ENCODE results near the gene ZNF536. TPM values are rescaled to one million over a fixed set of nuclear protein-coding genes. Genes with fewer than 3 reads are reported as not detected.
A peak's percentile ranks its signal among the peaks of the same experiment; 100 is the strongest.

Gene ZNF536
- total RNA-seq, 4 donors from 2014 or later = 0.51 to 1.0 (median 0.77) TPM

DNA sequence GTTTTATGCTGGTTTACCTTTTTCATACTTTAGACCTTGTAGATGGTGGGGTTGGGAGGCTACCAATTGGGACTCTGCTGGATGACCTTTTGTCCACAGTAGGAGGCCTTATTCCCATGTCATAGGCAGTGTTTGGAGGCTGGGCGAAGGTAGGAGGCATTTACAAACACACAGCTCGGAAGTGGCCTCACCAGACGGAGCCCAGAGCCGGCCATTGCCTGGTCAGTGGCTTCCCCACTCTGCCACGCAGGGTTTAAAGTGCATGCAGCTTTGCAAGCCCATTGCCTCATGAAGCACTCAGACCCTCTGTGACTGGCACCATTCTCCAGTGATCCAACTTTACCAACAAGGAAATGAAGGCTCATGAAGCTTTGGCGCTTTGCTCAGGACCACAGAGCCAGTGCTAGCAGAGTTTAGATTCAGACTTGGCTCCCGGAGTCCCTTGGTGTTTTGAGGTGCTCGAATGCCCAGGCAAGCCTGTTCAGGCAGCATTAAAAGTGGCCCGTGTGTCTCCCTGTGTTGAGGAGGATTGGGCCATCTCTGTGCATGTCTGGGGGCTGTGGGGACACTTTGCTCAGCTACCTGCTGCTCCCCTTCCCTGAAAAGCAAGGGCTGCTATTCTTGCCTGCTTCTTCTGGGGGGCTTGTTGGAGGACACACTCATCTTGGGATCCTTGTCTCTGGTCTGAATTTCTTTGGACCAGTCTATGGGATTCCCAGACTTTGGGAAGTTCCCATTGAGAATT, 148.7 kb downstream of the ZNF536 start:
- H3K4me3 ChIP-seq (ENCODE audit: low read depth, poor library complexity, severe bottlenecking) = no peak overlapping the region
- intact Hi-C loops (cut with DNase I; ENCODE audit: low total_unique reads) = no loop called here
- 87 to 92% methylated on average over 9 of the region's 9 CpGs for WGBS, 2 donors
- TF ChIP-seq, protein P1, sequence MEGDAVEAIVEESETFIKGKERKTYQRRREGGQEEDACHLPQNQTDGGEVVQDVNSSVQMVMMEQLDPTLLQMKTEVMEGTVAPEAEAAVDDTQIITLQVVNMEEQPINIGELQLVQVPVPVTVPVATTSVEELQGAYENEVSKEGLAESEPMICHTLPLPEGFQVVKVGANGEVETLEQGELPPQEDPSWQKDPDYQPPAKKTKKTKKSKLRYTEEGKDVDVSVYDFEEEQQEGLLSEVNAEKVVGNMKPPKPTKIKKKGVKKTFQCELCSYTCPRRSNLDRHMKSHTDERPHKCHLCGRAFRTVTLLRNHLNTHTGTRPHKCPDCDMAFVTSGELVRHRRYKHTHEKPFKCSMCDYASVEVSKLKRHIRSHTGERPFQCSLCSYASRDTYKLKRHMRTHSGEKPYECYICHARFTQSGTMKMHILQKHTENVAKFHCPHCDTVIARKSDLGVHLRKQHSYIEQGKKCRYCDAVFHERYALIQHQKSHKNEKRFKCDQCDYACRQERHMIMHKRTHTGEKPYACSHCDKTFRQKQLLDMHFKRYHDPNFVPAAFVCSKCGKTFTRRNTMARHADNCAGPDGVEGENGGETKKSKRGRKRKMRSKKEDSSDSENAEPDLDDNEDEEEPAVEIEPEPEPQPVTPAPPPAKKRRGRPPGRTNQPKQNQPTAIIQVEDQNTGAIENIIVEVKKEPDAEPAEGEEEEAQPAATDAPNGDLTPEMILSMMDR (IDR thresholded peaks at IDR 0.05) = no peak
- TF ChIP-seq POLR2A (IDR thresholded peaks at IDR 0.05) = no peak
- peak in 1 of 2 donors; percentile 42 for DNase-seq (ENCODE audit: low spot score in 2 of 2)

DNA sequence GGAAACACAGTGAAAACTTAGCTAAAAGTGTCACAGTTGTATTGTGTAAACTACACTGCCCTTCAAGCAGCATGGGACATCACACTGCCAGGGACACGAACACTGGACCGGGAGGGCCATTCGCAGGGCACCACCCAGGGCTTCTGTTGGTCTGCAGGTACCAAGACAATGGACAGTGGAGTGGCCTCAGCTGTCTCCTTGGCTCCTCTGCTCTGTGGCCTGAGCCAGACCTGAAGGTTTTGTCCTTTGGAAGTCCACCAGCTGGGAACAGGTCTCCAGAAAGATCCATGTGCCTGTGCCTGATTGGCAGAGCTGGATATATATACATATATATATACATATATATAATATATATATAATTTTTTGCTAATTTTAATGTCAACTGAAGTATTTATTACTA, 149.8 kb downstream of the ZNF536 start:
- TF ChIP-seq POLR2A (IDR thresholded peaks at IDR 0.05) = no peak
- TF ChIP-seq, protein P1 (IDR thresholded peaks at IDR 0.05) = no peak
- 87 to 93% methylated on average over 3 of the region's 3 CpGs for WGBS, 2 donors
- no peak overlapping the region for H3K4me3 ChIP-seq (ENCODE audit: low read depth, poor library complexity, severe bottlenecking)
- peak in 1 of 2 donors; percentile 62 for DNase-seq (ENCODE audit: low spot score in 2 of 2)
- intact Hi-C loops (cut with DNase I; ENCODE audit: low total_unique reads) = no loop called here

GRCh38 chr19:30522341-30522740, 150.2 kb downstream of the ZNF536 start:
- no peak overlapping the region for H3K4me3 ChIP-seq (ENCODE audit: low read depth, poor library complexity, severe bottlenecking)
- no peak for DNase-seq (ENCODE audit: low spot score in 2 of 2)
- TF ChIP-seq, protein P1 (IDR thresholded peaks at IDR 0.05) = no peak
- TF ChIP-seq POLR2A (IDR thresholded peaks at IDR 0.05) = no peak
- intact Hi-C loops (cut with DNase I; ENCODE audit: low total_unique reads) = no loop called here
- WGBS, 2 donors = 25 to 31% methylated on average over 4 of the region's 4 CpGs

GRCh38 chr19:30523791-30524190, 151.6 kb downstream of the ZNF536 start:
- H3K4me3 ChIP-seq (ENCODE audit: low read depth, poor library complexity, severe bottlenecking) = no peak overlapping the region
- TF ChIP-seq, protein P1 (IDR thresholded peaks at IDR 0.05) = no peak
- no peak for TF ChIP-seq POLR2A (IDR thresholded peaks at IDR 0.05)
- DNase-seq (ENCODE audit: low spot score in 2 of 2) = peak in 1 of 2 donors; percentile 58
- 79 to 84% methylated on average over 10 of the region's 10 CpGs for WGBS, 2 donors
- intact Hi-C loops (cut with DNase I; ENCODE audit: low total_unique reads) = no loop called here

DNA sequence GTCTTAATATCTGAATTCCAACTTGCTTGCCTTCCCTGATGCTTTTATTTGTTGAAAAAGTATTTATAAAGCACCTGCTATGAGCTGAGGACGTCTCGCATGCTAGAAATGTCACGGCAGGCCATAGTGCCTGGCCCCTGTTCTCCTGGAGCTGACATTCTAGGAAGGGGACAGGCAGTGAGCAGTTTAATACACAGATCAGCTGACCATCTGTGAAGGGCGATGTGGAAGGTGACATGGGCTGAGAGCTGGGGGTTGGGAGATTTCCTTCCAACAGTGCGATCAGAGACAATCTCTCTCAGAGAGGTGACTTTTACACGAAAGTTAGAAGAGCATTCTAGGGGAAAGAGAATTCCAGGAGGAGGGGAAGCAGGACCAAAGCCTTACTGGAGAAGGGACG, 153.2 kb downstream of the ZNF536 start:
- 82 to 83% methylated on average over 7 of the region's 7 CpGs for WGBS, 2 donors
- no peak overlapping the region for H3K4me3 ChIP-seq (ENCODE audit: low read depth, poor library complexity, severe bottlenecking)
- TF ChIP-seq, protein P1 (IDR thresholded peaks at IDR 0.05) = no peak
- no peak for TF ChIP-seq POLR2A (IDR thresholded peaks at IDR 0.05)
- no peak for DNase-seq (ENCODE audit: low spot score in 2 of 2)
- intact Hi-C loops (cut with DNase I; ENCODE audit: low total_unique reads) = no loop called here

- intact Hi-C loops (cut with DNase I; ENCODE audit: low total_unique reads) = no loop called here
- DNase-seq (ENCODE audit: low spot score in 2 of 2) = peak in 1 of 2 donors; percentile 21
- WGBS, 2 donors = 80 to 85% methylated on average over 8 of the region's 8 CpGs
Measured at GRCh38 chr19:30528919-30529318, 156.7 kb downstream of the ZNF536 start.

More at GRCh38 chr19:30528919-30529318, 156.7 kb downstream of the ZNF536 start:
- H3K4me3 ChIP-seq (ENCODE audit: low read depth, poor library complexity, severe bottlenecking) = no peak overlapping the region
- no peak for TF ChIP-seq POLR2A (IDR thresholded peaks at IDR 0.05)
- TF ChIP-seq, protein P1 (IDR thresholded peaks at IDR 0.05) = no peak
